A673 (cell line): ENCODE results near the gene KMO. TPM values are rescaled to one million over a fixed set of nuclear protein-coding genes. Genes with fewer than 3 reads are reported as not detected.

Experiments
- BruUV-seq: library from RNA; stranded (reverse); fragments of 400-500 nt; replicated peaks from 2 replicates; lab custom pipeline; 2021; lab: Mats Ljungman, UMichigan
- CTCF ChIA-PET: fragments of 300-600 bp; sonication (Branson Sonifier 250); formaldehyde crosslinking; loops from one replicate; lab custom pipeline; 2022; ENCODE audit warnings: antibody characterized with exemption; lab: Charles Lee
- POLR2A ChIA-PET: fragments of 300-600 bp; sonication (Branson Sonifier 250); formaldehyde crosslinking; loops from one replicate; lab custom pipeline; 2022; ENCODE audit warnings: antibody characterized with exemption; ENCODE audit not compliant: low non-redundant PET; lab: Charles Lee
- DNase-seq: peaks from one replicate; pipeline ENCODE4 v3.0.0-alpha.2; 2015; ENCODE audit warnings: low spot score
- H3K27ac ChIP-seq: fragments of 200-600 bp; sonication (generic); 2 replicates; pipeline ENCODE4 v1.5.1; 2016; ENCODE audit warnings: mixed run types, low read depth, mild to moderate bottlenecking, mixed read lengths, antibody characterized with exemption, low read length; ENCODE audit not compliant: poor library complexity, severe bottlenecking
- H3K27me3 ChIP-seq: fragments of 200-600 bp; sonication (generic); replicated peaks from 2 replicates; pipeline ENCODE4 v1.6.1; 2017; ENCODE audit warnings: mixed run types, low read depth, mild to moderate bottlenecking, mixed read lengths, antibody characterized with exemption, low read length; ENCODE audit not compliant: insufficient read depth, poor library complexity
- H3K36me3 ChIP-seq: fragments of 200-600 bp; sonication (generic); 2 replicates; pipeline ENCODE4 v1.6.1; 2016; ENCODE audit warnings: mixed run types, mild to moderate bottlenecking, mixed read lengths, antibody characterized with exemption, low read length; ENCODE audit not compliant: insufficient read depth, poor library complexity, severe bottlenecking
- H3K4me1 ChIP-seq: fragments of 200-600 bp; sonication (generic); 2 replicates; pipeline ENCODE4 v1.6.1; 2017; ENCODE audit warnings: mixed run types, mild to moderate bottlenecking, mixed read lengths, antibody characterized with exemption, low read length; ENCODE audit not compliant: insufficient read depth, poor library complexity, severe bottlenecking
- H3K4me3 ChIP-seq: fragments of 200-600 bp; sonication (generic); 2 replicates; pipeline ENCODE4 v1.5.1; 2016; ENCODE audit warnings: low read depth, mixed run types, mild to moderate bottlenecking, mixed read lengths, low read length; ENCODE audit not compliant: poor library complexity, severe bottlenecking
- H3K9me3 ChIP-seq: fragments of 200-600 bp; sonication (generic); 2 replicates; pipeline ENCODE4 v1.6.1; 2016; ENCODE audit warnings: mixed run types, low read depth, mild to moderate bottlenecking, mixed read lengths, antibody characterized with exemption, low read length; ENCODE audit not compliant: poor library complexity, severe bottlenecking
- EZH2 ChIP-seq: fragments of 200-600 bp; sonication (generic); IDR thresholded peaks from 2 replicates; pipeline ENCODE4 v1.6.1; 2017; ENCODE audit warnings: borderline replicate concordance, low read depth, mild to moderate bottlenecking, mixed read lengths, antibody characterized with exemption, low read length; ENCODE audit not compliant: poor library complexity, severe bottlenecking
- intact Hi-C: fragments of 100-400 bp; cut with micrococcal nuclease; formaldehyde crosslinking; loops from one replicate; pipeline ENCODE4 v1.10.0; 2022; ENCODE audit not compliant: unreplicated experiment
- total RNA-seq: library from RNA; stranded (reverse); gene quantifications from 2 replicates; pipeline ENCODE4 v1.2.3, GENCODE V29; 2021
- TF ChIP-seq, protein P1 (sequence below): fragments of 300-800, 200-600 bp; sonication (generic); conservative IDR thresholded peaks from 2 replicates; pipeline ENCODE4 v1.5.1; 2017; ENCODE audit warnings: low read depth, mild to moderate bottlenecking, antibody characterized with exemption, low read length, moderate library complexity, mixed read lengths

Gene KMO
- total RNA-seq, 1 experiment from 2014 or later, result 11.8 TPM

DNA sequence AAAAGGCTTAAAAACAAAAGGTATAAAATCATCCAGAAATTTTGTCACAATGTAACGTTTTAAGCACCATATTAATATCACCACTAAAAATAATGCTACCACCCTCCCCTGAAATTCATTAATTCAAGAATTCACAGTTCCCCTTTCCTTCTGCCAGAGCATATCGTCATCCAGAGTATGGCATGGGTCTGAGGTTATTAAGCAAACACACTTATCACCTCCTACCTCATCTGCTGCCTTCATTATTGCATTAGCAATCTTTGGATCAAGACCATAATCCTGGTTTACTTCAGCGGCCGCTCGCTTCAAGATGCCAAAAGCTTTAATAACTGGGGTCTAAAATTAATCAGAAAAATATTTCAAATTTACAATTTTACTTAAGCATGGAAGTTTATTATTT, 18.8 kb upstream of the KMO start:
- no TSS peak for BruUV-seq
- ChIA-PET CTCF (no interaction called here), POLR2A (no interaction called here)
- no peaks in the 10 kb centered on the region for H3K4me1 ChIP-seq
- no peak for TF ChIP-seq EZH2
- TF ChIP-seq, protein P1, sequence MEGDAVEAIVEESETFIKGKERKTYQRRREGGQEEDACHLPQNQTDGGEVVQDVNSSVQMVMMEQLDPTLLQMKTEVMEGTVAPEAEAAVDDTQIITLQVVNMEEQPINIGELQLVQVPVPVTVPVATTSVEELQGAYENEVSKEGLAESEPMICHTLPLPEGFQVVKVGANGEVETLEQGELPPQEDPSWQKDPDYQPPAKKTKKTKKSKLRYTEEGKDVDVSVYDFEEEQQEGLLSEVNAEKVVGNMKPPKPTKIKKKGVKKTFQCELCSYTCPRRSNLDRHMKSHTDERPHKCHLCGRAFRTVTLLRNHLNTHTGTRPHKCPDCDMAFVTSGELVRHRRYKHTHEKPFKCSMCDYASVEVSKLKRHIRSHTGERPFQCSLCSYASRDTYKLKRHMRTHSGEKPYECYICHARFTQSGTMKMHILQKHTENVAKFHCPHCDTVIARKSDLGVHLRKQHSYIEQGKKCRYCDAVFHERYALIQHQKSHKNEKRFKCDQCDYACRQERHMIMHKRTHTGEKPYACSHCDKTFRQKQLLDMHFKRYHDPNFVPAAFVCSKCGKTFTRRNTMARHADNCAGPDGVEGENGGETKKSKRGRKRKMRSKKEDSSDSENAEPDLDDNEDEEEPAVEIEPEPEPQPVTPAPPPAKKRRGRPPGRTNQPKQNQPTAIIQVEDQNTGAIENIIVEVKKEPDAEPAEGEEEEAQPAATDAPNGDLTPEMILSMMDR, result no peak
- intact Hi-C loops, result no loop called here
- H3K9me3 ChIP-seq, result no peaks in the 10 kb centered on the region
- H3K27ac ChIP-seq, result no peak overlapping the region
- H3K4me3 ChIP-seq, result no peak overlapping the region
- no peaks in the 10 kb centered on the region for H3K27me3 ChIP-seq
- DNase-seq, result no peak
- H3K36me3 ChIP-seq, result peaks cover 43% of the 10 kb centered on the region

DNA sequence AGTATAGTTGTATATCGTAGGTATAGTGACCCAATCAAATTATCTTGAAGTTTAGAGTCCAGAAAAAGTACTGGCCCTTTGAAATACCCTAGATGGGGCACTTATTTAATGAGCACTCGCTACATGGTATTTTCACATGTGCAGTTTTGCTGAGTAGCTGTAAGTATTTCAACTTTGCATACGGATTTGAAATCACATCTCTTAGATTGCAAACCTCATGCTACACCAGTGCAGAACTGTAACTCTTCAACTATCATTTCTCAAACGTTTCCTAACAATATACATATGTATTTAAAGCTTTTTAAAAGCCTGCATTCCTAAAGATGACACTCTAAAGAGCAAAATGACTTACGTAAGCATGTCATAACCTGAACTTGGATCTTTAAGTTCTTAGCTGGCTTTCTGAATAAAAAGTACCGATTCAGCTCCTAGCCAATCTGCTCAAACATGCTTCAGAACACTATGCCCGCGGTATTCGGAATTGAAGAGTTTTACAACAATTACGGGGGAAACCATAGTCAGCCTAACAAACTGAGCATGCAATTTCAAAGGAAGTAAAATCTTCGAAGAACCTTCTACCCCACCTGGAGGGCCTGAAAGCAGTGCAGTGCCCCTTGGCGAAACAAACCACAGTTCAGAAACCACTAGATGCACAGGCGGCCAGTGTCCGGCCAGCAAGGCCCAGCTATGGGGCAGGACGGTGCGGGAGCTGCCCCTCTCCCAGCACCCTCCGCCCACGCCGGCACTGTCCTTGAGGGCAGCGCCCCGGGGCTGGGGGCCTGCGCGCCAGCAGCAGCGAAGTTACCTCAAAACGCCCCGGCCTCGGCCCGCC, 13.5 kb upstream of the KMO start:
- intact Hi-C loops, result no loop called here
- H3K4me1 ChIP-seq, result no peaks in the 10 kb centered on the region
- peaks cover 14% of the 10 kb centered on the region for H3K36me3 ChIP-seq
- CTCF ChIA-PET, result no interaction called here
- no peak for DNase-seq
- TSS peak; percentile 57 for BruUV-seq
- peak overlapping the region; percentile 74 for H3K27ac ChIP-seq
- no peak for TF ChIP-seq EZH2
- TF ChIP-seq, protein P1, result no peak
- H3K4me3 ChIP-seq, result peak overlapping the region; percentile 73
- POLR2A ChIA-PET, result no interaction called here
- H3K9me3 ChIP-seq, result no peaks in the 10 kb centered on the region
- H3K27me3 ChIP-seq, result no peaks in the 10 kb centered on the region

DNA sequence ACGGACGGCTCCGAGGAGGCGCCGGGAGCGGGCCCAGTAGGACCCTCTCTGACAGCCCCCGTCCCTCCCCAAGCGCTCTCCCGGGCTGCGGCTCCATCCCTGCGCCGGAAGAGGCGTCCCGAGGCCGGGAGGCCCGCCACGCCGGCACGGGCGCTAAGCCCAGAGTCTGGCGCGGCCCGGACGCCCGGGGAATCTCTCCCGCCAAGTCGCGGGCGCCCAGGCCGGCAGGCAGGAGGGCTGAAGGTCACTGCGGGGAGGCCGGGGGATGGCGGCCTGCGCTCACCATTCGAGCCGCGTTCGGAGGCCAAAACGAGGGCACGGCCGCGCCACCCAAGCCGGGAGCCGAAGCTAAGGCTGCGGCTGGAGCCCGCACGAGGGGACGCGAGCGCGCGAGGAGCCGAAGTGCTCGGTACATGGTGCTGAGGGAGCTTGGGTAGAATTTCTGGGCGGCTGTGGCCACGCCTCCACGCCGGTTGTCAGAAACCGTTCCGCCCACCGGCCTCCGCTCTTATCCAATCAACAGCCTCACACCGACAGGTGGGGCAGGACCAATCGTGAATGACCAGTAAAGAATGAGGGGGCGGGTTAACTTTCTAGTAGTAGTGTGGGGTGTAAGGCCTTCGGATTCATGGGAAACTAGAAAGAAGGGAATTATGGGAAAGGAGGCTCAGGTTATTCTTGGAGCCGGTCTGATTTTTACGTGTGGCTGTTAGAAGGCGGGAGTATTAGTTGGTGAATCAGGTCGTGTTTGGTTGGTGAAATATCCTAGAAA, 12.7 kb upstream of the KMO start, which contains the start of gene FH:
Gene FH (minus strand): TSS at position 448 of the 772 bp plus-strand sequence. CDS start 33 bp downstream, at position 415.
- TF ChIP-seq, protein P1, result no peak
- TF ChIP-seq EZH2, result no peak
- DNase-seq, result peak; percentile 96
- no peaks in the 10 kb centered on the region for H3K4me1 ChIP-seq
- POLR2A ChIA-PET, result no interaction called here
- intact Hi-C loops, result no loop called here
- BruUV-seq, result no TSS peak
- CTCF ChIA-PET, result no interaction called here
- peak within 1 kb of the TSS; percentile 73 for H3K4me3 ChIP-seq
- no peaks in the 10 kb centered on the region for H3K9me3 ChIP-seq
- peak within 1 kb of the TSS; percentile 74 for H3K27ac ChIP-seq
- no peaks in the 10 kb centered on the region for H3K27me3 ChIP-seq
- peaks cover 11% of the 10 kb centered on the region for H3K36me3 ChIP-seq
